GM23338 (cell line): ENCODE data around the gene SLC9A8. TPM values are rescaled to one million over a fixed set of nuclear protein-coding genes. Genes with fewer than 3 reads are reported as not detected.

Experiments
- ATAC-seq: fragments of 200-7000 bp; cut with Tn5 transposase; 3 replicates; pipeline ENCODE4 v1.9.1; 2020
- DNase-seq: peaks from one replicate; pipeline ENCODE4 v3.0.0-alpha.2; 2015; ENCODE audit warnings: low spot score
- H2AFZ ChIP-seq: fragments of 200-600 bp; sonication (generic); 2 replicates; pipeline ENCODE4 v1.8.0; 2016; ENCODE audit warnings: antibody characterized with exemption, mild to moderate bottlenecking, moderate library complexity
- H3F3A ChIP-seq: fragments of 200-600 bp; sonication (generic); replicated peaks from 2 replicates; pipeline ENCODE4 v1.8.0; 2017; ENCODE audit warnings: antibody characterized with exemption, mixed run types, low read depth
- H3K27ac ChIP-seq: fragments of 200-600 bp; sonication (generic); 2 replicates; pipeline ENCODE4 v1.6.1; 2016; ENCODE audit warnings: low read depth
- H3K27me3 ChIP-seq: fragments of 200-600 bp; sonication (generic); 2 replicates; pipeline ENCODE4 v1.8.0; 2016; ENCODE audit warnings: mild to moderate bottlenecking, mixed run types, moderate library complexity; ENCODE audit not compliant: insufficient read depth
- H3K36me3 ChIP-seq: fragments of 200-600 bp; sonication (generic); 2 replicates; pipeline ENCODE4 v1.8.0; 2016; ENCODE audit warnings: mild to moderate bottlenecking; ENCODE audit not compliant: insufficient read depth
- H3K4me1 ChIP-seq: fragments of 200-600 bp; sonication (generic); 2 replicates; pipeline ENCODE4 v1.8.0; 2016; ENCODE audit warnings: mild to moderate bottlenecking, moderate library complexity; ENCODE audit not compliant: insufficient read depth
- H3K4me2 ChIP-seq: fragments of 200-600 bp; sonication (generic); 2 replicates; pipeline ENCODE4 v1.7.1; 2017; ENCODE audit warnings: mixed run types
- H3K4me3 ChIP-seq: fragments of 200-600 bp; sonication (generic); 2 replicates; pipeline ENCODE4 v1.6.1; 2016; ENCODE audit warnings: mixed run types
- H3K79me2 ChIP-seq: fragments of 200-600 bp; sonication (generic); replicated peaks from 2 replicates; pipeline ENCODE4 v1.8.0; 2017; ENCODE audit warnings: mild to moderate bottlenecking; ENCODE audit not compliant: insufficient read depth
- H3K9me2 ChIP-seq: fragments of 200-600 bp; sonication (generic); 2 replicates; pipeline ENCODE4 v1.8.0; 2017; ENCODE audit not compliant: insufficient read depth
- H4K20me1 ChIP-seq: fragments of 200-600 bp; sonication (generic); replicated peaks from 2 replicates; pipeline ENCODE4 v1.8.0; 2017; ENCODE audit warnings: mild to moderate bottlenecking; ENCODE audit not compliant: insufficient read depth
- H3K27ac Mint-ChIP-seq: 2 replicates; pipeline ENCODE4 v1.8.0; 2020; ENCODE audit warnings: inconsistent platforms, mild to moderate bottlenecking, moderate library complexity, mixed read lengths
- H3K27me3 Mint-ChIP-seq: 3 replicates; pipeline ENCODE4 v1.8.0; 2022; ENCODE audit warnings: low read depth, mild to moderate bottlenecking, moderate library complexity, mixed read lengths, inconsistent platforms; ENCODE audit not compliant: insufficient read depth, poor library complexity
- H3K36me3 Mint-ChIP-seq: 3 replicates; pipeline ENCODE4 v1.8.0; 2021; ENCODE audit warnings: low read depth, mild to moderate bottlenecking, inconsistent platforms, moderate library complexity, mixed read lengths
- H3K4me1 Mint-ChIP-seq: 3 replicates; pipeline ENCODE4 v1.8.0; 2020; ENCODE audit warnings: mild to moderate bottlenecking, inconsistent platforms, mixed read lengths
- H3K4me3 Mint-ChIP-seq: 3 replicates; pipeline ENCODE4 v1.8.0; 2021; ENCODE audit warnings: moderate library complexity, mild to moderate bottlenecking, inconsistent platforms, mixed read lengths
- H3K9me3 Mint-ChIP-seq: 3 replicates; pipeline ENCODE4 v1.8.0; 2020; ENCODE audit warnings: moderate library complexity, mild to moderate bottlenecking, inconsistent platforms, mixed read lengths
- CREB1 ChIP-seq: fragments of 250-450 bp; sonication (Bioruptor Pico); IDR thresholded peaks from 2 replicates; pipeline ENCODE4 v1.5.0; 2020; ENCODE audit warnings: low read depth, mild to moderate bottlenecking, moderate library complexity
- CTCF ChIP-seq, 2 experiments: fragments of 200-600 bp in 1 of 2; sonication (generic) in 1 of 2; conservative IDR thresholded peaks; 2 replicates each; pipeline versions ENCODE4 v1.5.1 to v1.6.1; 2016 to 2017; ENCODE audit warnings: antibody characterized with exemption in 2 of 2, low read depth in 2 of 2, mild to moderate bottlenecking in 2 of 2, moderate library complexity in 1 of 2
- EZH2 ChIP-seq: fragments of 200-600 bp; sonication (generic); IDR thresholded peaks from one replicate; pipeline ENCODE4 v1.8.0; 2017; ENCODE audit warnings: antibody characterized with exemption, mild to moderate bottlenecking, low read depth; ENCODE audit not compliant: unreplicated experiment
- EZH2phosphoT487 ChIP-seq: fragments of 200-600 bp; sonication (generic); IDR thresholded peaks from one replicate; pipeline ENCODE4 v1.8.1; 2018; ENCODE audit warnings: antibody characterized with exemption; ENCODE audit not compliant: unreplicated experiment
- JUNB ChIP-seq: IDR thresholded peaks from one replicate; pipeline ENCODE4 v1.6.1; 2016; ENCODE audit warnings: antibody characterized with exemption; ENCODE audit not compliant: unreplicated experiment
- NANOG ChIP-seq: IDR thresholded peaks from 2 replicates; pipeline ENCODE4 v1.6.1; 2016; ENCODE audit warnings: antibody characterized with exemption, borderline replicate concordance
- REST ChIP-seq: IDR thresholded peaks from one replicate; pipeline ENCODE4 v1.6.1; 2018; ENCODE audit warnings: antibody characterized with exemption; ENCODE audit not compliant: unreplicated experiment
- ZNF114 ChIP-seq: fragments of 250-450 bp; sonication (Bioruptor Pico); IDR thresholded peaks from 2 replicates; pipeline ENCODE4 v1.5.0; 2020; ENCODE audit warnings: mild to moderate bottlenecking, moderate library complexity
- ZNF331 ChIP-seq: fragments of 250-450 bp; sonication (Bioruptor Pico); IDR thresholded peaks from 2 replicates; pipeline ENCODE4 v1.5.0; 2020; ENCODE audit warnings: low read depth, mild to moderate bottlenecking, moderate library complexity
- ZNF462 ChIP-seq: fragments of 250-450 bp; sonication (Bioruptor Pico); IDR thresholded peaks from 2 replicates; pipeline ENCODE4 v1.5.0; 2020; ENCODE audit warnings: mild to moderate bottlenecking, moderate library complexity
- polyA plus RNA-seq: library from polyadenylated mRNA; unstranded; fragments of >200 nt; fragmentation: Nextera tagmentation; extraction: Ambion mirVana; gene quantifications from 2 replicates; pipeline ENCODE4 v1.2.1, GENCODE V29; 2016
- total RNA-seq: library from RNA; depleted of rRNA; stranded (reverse); fragments of >200 nt; shearing (Covaris generic); gene quantifications from 2 replicates; pipeline ENCODE4 v1.2.3, GENCODE V29; 2014

Gene SLC9A8
- total and polyA plus RNA-seq, 2 experiments from 2014 or later = 2.6 to 6.4 TPM

- Histone ChIP-seq H3K27me3 (no peaks in the 10 kb centered on the region), H3K4me2 (no peak overlapping the region), H3K4me3 (no peak overlapping the region), H3F3A (no peaks in the 10 kb centered on the region), H4K20me1 (no peaks in the 10 kb centered on the region), H3K4me1 (no peaks in the 10 kb centered on the region), H3K36me3 (no peaks in the 10 kb centered on the region), H3K79me2 (no peaks in the 10 kb centered on the region), H3K27ac (no peak overlapping the region), H2AFZ (no peak overlapping the region), H3K9me2 (no peaks in the 10 kb centered on the region)
- TF ChIP-seq EZH2 = no peak
- DNase-seq (no peak), ATAC-seq (no peak)
- H3K4me3 Mint-ChIP-seq = no peak overlapping the region
- no peaks in the 10 kb centered on the region; the same call in 2 of the 3 replicates for H3K4me1 Mint-ChIP-seq
- H3K27me3 Mint-ChIP-seq = no peaks in the 10 kb centered on the region
- H3K27ac Mint-ChIP-seq = no peak overlapping the region
- no peaks in the 10 kb centered on the region; the same call in 2 of the 3 replicates for H3K9me3 Mint-ChIP-seq
- 0 out of 3 replicates have a peak, but pooled peaks cover 3% of the 10 kb centered on the region for H3K36me3 Mint-ChIP-seq
These were observed 62.1 kb downstream of the SLC9A8 start for GRCh38 chr20:49874696-49875095.

- DNase-seq (no peak), ATAC-seq (no peak)
- Histone ChIP-seq H3K27ac (no peak overlapping the region), H3K36me3 (no peaks in the 10 kb centered on the region), H4K20me1 (no peaks in the 10 kb centered on the region), H3K79me2 (no peaks in the 10 kb centered on the region), H3F3A (no peaks in the 10 kb centered on the region), H3K27me3 (no peaks in the 10 kb centered on the region), H3K4me3 (no peak overlapping the region), H3K4me1 (no peaks in the 10 kb centered on the region), H2AFZ (no peak overlapping the region), H3K9me2 (no peaks in the 10 kb centered on the region), H3K4me2 (no peak overlapping the region)
- Mint-ChIP-seq H3K36me3 (0 out of 3 replicates have a peak, but pooled peaks cover 3% of the 10 kb centered on the region), H3K27ac (no peak overlapping the region), H3K9me3 (no peaks in the 10 kb centered on the region; the same call in 2 of the 3 replicates), H3K4me1 (no peaks in the 10 kb centered on the region), H3K27me3 (no peaks in the 10 kb centered on the region), H3K4me3 (no peak overlapping the region)
- TF ChIP-seq JUNB (no peak), REST (no peak), EZH2phosphoT487 (no peak), ZNF462 (CRISPR knock-in tag) (no peak), ZNF331 (CRISPR knock-in tag) (no peak), NANOG (no peak), ZNF114 (CRISPR knock-in tag) (no peak), CTCF (conservative IDR thresholded peaks at IDR 0.05; ENCODE audit: low read depth in 2 of 2) (no peak), CREB1 (CRISPR knock-in tag) (no peak), EZH2 (no peak)
These were observed 64.8 kb downstream of the SLC9A8 start for GRCh38 chr20:49877386-49877921.
